GM11168 (cell line): ENCODE measurements around the gene PHPT1.

Experiments used
- in situ Hi-C: fragments of 300-500 bp; cut with MboI; formaldehyde crosslinking; loops from one replicate; pipeline ENCODE4 v1.12.0; 2022; ENCODE audit warnings: low sequenced_read_pairs; ENCODE audit not compliant: unreplicated experiment

Gene PHPT1

GRCh38 chr9:136846376-136847087 lies 2.7 kb upstream of the PHPT1 start:
- in situ Hi-C loops: no loop called here

GRCh38 chr9:136847088-136847825 lies 2.0 kb upstream of the PHPT1 start:
- in situ Hi-C loops: no loop called here

GRCh38 chr9:136847826-136848392 lies 1.3 kb upstream of the PHPT1 start:
- in situ Hi-C loops: no loop called here

- in situ Hi-C loops: no loop called here
Measured at GRCh38 chr9:136848393-136849037, 694 bp upstream of the PHPT1 start.

GRCh38 chr9:136849960-136850865 lies 1.0 kb downstream of the PHPT1 start:
- in situ Hi-C loops: no loop called here

GRCh38 chr9:136850866-136851775 lies 1.9 kb downstream of the PHPT1 start:
- in situ Hi-C loops: no loop called here

GRCh38 chr9:136851941-136852663 lies 2.9 kb downstream of the PHPT1 start, which contains the start of gene MAMDC4:
TSS of gene MAMDC4 (plus strand) at chr9:136852346. CDS start at chr9:136852417, 71 bp downstream.
- in situ Hi-C loops: no loop called here

- in situ Hi-C loops: no loop called here
Measured at GRCh38 chr9:136852664-136853595, 3.7 kb downstream of the PHPT1 start.

- in situ Hi-C loops: no loop called here
Measured at GRCh38 chr9:136853596-136854112, 4.4 kb downstream of the PHPT1 start.

- in situ Hi-C loops: no loop called here
Measured at GRCh38 chr9:136854113-136854841, 5.1 kb downstream of the PHPT1 start.

- in situ Hi-C loops: no loop called here
Measured at GRCh38 chr9:136854842-136855460, 5.7 kb downstream of the PHPT1 start.

- in situ Hi-C loops: no loop called here
Measured at GRCh38 chr9:136855461-136856078, 6.4 kb downstream of the PHPT1 start.

- in situ Hi-C loops: no loop called here
Measured at GRCh38 chr9:136856079-136856476, 6.9 kb downstream of the PHPT1 start.

GRCh38 chr9:136856541-136857141 lies 7.4 kb downstream of the PHPT1 start:
- in situ Hi-C loops: no loop called here

GRCh38 chr9:136857166-136857565 lies 8.0 kb downstream of the PHPT1 start:
- in situ Hi-C loops: no loop called here
